ENCODE results near the gene SMAD1.

SMAD1 gene

DNA sequence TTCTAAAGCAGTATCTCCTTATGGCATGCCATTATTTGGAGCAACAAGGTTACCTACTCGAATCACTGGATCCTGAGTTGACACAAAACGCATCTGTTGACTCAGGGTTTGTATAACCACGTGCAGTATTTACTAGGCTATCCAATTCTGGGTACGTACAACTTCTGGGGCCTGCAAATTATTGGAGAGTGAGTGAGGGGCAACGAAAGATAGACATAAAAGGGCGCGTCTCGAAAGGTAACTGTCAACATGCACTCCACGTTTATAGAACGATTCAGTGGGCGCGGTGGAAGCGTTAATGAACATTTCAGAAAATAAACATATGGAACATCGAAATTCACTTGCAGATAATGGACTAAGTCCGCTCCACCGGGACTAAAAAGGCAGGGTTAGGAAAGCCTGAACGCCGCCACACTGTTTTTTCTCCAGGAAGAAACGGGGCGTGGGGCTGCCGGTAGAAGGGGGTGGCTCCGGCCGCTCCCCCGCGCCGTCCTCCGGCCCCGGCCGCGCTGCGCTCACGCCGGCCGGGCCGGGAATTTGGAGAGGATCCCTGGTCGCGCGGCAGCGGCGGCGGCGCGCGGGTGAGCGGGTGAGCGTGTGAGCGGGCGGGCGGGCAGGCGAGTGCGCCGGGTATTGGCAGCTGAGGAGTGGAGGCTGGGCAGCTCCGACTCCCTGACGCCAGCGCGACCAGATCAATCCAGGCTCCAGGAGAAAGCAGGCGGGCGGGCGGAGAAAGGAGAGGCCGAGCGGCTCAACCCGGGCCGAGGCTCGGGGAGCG lies at the start of gene SMAD1:
Gene SMAD1, plus strand, starts transcription at position 690 of the 778 bp plus-strand sequence. CDS start 32,761 bp downstream, outside the sequence.
- in situ Hi-C loops (cut with MboI; ENCODE audit: low sequenced_read_pairs): no loop called here

DNA sequence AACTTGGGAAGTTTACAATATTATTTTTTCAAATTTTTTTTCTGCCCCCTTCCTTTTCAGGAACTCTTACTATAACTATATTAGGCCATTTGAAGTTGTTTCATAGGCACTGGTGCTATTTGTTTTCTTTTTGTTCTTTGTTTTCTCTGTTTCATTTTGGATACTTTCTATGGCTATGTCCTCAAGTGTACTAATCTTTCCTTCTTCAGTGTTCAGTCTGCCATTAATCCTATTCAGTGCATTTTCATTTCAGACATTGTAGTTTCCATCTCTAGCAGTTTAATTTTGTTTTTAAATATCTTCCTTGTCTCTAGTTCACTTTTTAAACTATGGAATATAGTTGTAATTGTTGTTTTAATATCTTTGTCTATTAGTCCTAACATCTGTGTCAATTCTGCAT lies 48.0 kb upstream of the SMAD1 start:
- in situ Hi-C loops (cut with MboI; ENCODE audit: low sequenced_read_pairs): no loop called here

DNA sequence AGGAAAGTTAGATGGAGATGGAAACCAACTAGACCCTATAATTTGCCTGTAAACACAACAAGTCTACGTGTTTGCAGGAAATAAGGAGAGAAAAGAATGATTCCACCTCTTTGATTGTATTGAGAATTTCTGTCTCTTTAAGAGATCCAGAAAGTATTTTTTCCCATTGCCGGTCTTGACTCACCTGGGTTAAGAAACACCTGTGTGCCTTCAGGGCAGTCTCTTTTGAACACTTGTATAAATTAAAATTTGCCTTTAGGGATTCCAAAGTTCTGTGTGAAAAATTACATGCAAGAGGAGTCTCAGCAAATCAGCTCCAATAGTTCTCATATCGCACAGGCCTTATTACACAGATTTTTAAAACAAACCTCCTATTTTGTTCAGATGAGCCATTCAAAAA lies 46.0 kb upstream of the SMAD1 start:
- in situ Hi-C loops (cut with MboI; ENCODE audit: low sequenced_read_pairs): no loop called here

DNA sequence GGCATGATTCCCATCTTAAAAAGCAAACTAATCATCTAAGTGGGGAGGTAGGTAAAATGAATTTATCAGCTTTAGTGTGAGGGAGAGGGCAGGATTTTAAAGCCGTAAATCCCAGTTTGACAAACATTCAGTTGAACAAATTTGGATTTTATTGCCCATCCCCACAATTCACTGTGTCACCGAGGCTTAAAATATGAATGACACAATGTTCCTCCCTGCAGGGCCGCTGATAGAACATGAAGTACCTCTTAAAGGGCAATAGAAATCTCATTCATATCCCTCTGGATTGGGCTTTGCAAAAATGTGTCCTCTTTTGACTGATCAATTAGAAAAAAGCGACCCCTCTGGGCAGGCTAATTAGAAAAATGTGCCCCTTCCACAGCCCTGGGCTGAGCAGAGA lies 45.5 kb upstream of the SMAD1 start:
- in situ Hi-C loops (cut with MboI; ENCODE audit: low sequenced_read_pairs): no loop called here

DNA sequence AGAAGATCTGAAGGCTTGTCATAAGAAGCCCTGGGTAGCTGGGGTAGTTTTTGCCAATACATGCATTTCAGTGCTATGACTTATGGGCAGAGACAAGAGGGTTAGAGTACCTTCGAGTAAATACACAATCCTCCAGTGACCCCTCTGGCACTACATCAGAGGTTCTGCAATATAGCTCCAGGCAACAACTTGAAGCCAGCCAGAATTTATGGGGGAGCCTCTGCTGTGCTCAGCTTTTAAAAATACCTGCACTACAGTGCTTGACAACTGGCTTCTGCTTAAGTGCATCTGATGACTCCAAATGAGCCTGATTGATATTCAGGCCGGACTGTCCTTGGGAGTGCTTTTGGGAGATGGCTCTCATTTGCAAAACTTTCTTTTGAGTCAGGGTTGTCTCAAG lies 44.9 kb upstream of the SMAD1 start:
- in situ Hi-C loops (cut with MboI; ENCODE audit: low sequenced_read_pairs): no loop called here

DNA sequence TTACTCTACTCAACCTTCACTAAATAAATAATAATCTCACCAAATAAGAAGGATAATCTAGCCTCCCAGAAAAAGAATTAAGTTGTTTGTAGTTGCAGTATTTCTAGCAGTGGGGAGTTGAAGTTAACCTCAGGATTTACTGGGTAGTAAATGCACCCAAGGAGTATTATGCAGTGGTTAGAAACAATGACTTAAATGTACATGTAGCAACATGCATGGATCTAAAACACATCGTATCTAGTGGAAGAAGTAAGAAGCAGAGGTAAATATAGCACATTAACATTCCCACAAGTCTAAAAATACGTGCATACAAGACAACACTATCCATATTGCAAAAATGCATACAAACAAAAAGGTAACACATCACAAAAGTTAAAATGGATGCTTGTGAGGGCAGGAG lies 44.2 kb upstream of the SMAD1 start:
- in situ Hi-C loops (cut with MboI; ENCODE audit: low sequenced_read_pairs): no loop called here

DNA sequence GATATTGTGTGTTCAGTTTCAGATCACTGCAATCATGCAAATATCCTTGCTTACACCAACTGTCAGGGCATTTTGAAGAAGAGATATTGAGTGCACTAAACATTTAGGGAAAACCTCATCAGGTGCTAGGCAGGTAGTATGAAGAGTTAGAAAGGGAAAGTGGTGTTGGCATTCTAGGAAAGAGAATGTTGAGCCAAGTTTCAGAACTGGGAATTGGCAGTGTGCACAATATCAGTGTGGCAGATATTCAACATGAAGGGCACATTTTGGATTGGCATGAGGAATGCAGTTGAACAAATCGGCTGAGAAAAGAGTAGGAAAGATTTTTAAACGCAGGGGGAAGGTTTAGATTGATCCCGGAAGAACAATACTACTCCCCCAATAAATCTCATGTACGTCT lies 43.4 kb upstream of the SMAD1 start:
- in situ Hi-C loops (cut with MboI; ENCODE audit: low sequenced_read_pairs): no loop called here

DNA sequence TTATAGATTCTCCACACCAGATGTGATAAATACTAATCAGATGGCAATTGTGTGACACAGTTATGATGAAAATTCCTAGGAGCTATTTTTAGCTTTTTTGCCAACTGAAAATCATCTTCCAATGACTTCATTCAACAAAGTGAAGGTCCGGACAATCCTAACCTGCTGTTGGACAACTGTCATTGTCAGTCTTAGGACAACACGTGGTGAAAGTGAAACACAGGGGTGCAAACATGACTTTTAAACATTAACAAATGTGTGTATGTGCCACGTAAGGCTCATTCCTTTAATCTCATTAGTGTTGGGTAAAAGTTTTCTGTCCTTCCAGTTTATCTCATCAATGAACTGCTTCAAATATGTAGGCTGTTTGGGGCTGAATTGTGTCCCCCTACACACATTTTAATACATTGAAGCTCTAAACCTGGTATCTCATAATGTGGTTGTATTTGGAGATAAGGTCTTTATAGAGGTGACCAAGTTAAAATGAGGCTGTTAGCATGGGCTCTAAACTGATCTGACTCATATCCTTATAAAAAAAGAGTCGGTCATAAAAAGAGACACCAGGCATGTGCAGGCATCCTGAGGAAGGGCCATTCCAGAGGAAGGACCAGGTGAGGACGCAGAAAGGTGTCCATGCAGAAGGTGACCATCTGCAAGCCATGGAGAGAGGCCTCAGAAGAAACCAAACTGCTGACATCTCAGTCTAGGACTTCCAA lies 41.2 kb upstream of the SMAD1 start:
- in situ Hi-C loops (cut with MboI; ENCODE audit: low sequenced_read_pairs): no loop called here

DNA sequence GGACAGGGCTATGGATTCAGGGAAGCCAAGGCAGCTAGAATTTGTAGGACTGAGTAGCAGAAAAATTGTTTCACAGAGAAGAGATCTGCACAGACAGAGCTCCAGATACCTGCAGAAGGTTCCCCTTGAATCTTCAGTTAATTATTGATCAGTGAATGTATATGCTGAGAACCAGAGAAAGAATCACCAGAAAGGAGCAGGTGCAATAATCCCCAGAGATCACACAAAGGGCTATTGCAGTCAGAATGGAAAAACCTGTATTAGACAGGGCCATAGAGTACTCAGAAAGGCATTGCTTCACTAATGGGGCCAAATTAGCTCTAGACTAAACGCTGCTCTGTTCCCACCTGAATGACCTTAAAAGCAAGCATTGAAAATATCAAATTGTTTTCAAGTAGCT lies 35.5 kb upstream of the SMAD1 start:
- in situ Hi-C loops (cut with MboI; ENCODE audit: low sequenced_read_pairs): no loop called here

DNA sequence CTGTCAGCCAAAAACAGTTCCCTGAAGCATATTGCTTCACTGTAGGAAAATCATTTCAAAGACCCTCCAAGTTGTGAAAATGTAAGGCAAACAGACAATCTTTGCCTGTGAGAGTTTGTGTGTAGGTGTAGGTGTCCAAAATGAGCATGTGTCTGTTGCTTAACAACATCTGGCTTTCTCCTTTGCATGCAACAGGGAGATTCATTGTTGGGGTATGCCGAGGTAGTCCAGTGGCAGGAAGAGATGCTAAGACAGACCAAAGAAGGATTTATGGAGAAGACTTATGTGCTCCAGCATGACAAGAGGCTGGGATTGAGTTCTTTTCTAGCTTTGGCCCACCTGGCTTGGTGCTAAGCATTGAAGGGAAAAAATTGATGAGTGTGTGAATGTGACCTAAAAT lies 29.8 kb upstream of the SMAD1 start:
- in situ Hi-C loops (cut with MboI; ENCODE audit: low sequenced_read_pairs): no loop called here

DNA sequence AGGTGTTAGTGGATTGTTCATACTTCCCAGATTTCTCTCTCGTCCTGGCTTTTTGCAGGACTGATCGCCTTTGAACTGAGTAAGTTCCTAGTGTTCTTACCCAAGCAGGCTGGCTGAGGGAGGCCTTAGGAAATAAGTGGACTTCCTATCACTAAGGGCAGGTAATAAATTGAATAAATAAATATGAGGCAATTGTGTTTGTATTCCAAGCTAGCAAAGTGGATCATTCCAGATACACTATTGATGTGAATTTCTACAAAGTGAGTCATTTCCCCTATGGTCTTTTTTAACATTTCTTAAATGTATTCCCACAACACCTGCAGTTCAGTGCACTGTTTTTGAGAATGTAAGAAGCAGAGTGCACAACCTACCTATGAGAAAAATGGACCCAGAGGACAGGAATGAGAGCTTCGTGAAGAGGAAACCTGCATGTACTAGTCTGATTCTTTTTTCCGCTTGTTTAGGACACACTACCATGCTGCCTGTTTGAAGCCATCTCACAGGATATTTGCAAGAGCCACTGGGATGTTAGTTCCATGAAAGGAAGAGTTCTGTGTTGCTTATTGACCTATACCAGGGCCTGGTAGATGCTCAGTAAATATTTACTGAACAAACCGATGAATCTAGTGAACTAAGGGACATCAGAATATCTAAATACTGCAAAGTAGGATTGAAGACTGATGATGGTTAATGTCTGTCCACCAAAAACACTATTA lies 29.0 kb upstream of the SMAD1 start:
- in situ Hi-C loops (cut with MboI; ENCODE audit: low sequenced_read_pairs): no loop called here

DNA sequence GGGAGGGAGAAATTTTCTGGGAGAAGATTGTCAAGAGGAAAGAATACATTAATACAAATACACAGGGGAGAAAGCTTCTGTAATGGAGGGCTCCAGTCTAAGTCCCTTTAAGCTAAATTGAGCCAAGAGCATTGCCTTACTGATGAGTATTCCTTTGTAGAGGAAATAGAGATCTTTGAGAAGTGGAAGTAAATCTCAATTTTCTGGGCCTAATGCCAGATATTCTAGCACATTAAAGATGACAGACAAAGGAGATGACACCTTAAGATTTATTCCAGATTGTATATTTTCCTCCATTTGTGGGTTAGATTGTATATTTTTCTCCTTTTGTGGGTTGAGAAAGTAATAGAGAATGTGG lies 28.5 kb upstream of the SMAD1 start:
- in situ Hi-C loops (cut with MboI; ENCODE audit: low sequenced_read_pairs): no loop called here

DNA sequence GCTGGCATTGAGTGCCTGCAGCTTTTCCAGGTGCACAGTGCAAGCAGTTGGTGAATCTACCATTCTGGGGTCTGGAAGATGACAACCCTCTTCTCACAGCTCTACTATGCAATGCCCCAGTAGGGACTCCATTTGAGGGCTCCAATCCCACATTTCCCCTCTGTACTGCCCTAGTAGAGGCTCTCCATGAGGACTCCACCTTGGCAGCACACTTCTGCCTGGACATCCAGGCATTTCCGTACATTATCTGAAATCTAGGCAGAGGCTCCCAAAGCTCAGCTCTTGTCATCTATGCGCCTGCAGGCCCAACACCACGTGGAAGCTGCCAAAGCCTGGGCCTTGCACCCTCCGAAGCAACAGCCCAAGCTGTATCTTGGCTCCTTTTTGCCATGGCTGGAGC lies 8.4 kb upstream of the SMAD1 start:
- in situ Hi-C loops (cut with MboI; ENCODE audit: low sequenced_read_pairs): no loop called here

DNA sequence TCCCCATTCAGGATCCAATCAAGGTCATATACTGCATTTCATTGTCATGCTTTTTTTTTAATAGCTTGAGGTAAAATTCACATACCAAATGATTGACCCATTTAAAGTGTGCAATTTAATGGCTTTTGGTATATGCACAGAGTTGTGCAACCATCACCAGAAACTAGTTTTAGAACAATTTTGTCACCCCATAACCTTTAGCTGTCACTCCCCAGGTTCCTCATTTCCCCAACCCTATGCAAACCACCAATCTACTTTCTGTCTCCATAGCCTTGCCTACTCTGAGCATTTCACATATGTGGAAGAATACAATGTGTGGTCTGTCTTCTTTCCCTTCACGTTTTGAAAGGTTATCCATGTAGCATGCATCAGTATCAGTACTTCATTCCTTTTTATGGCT lies 1.4 kb upstream of the SMAD1 start:
- in situ Hi-C loops (cut with MboI; ENCODE audit: low sequenced_read_pairs): no loop called here

DNA sequence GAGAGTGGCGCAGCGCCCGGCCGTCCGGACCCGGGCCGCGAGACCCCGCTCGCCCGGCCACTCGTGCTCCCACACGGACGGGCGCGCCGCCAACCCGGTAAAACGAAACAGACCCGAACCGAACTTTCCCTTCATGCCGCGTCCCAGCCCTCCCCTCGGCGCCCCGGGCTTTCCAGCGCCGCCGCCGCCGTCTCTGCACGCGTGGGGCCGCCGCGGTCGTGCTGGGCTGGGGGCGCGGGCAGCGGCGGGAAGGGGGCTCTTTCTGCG lies 222 bp downstream of the SMAD1 start:
- in situ Hi-C loops (cut with MboI; ENCODE audit: low sequenced_read_pairs): no loop called here

DNA sequence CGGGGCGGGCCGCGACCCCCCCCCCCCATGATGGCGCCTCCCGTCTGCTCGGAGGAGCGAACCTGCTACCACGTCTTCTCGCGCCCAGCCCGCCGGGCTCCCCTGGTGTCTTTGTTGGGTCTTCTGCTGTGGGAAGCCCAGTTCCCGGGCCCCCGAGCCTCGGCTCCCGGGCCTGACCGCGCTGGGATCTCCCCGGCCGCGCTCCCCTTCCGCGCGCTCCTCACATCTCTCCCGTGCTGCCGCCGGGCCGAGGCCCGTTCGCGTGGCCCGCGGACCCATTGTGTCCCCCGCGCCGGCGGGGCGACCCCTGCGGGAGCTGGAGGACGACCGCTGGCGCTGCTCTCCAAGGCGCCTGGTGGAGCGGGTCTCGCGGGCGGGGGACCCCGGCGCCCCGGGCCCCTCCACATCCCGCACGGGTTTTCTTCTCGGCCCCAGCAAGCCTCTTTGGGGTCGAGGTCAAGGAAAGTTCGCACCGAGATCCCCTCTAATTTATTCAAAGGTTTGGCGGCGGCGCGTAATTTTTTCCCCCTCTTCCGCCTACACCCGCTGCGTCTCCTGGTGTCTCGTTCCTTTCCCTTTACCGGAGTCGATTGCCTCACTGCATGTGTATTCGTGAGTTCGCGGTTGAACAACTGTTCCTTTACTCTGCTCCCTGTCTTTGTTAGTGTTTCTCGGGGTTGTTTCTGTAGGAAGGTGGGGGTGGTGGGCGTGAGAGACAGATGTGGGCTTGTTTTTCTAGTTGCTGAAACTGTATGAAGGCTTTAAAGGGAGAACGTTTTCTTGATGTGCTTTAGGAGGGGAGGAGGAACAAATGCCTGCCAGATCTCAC lies 770 bp downstream of the SMAD1 start:
- in situ Hi-C loops (cut with MboI; ENCODE audit: low sequenced_read_pairs): no loop called here

DNA sequence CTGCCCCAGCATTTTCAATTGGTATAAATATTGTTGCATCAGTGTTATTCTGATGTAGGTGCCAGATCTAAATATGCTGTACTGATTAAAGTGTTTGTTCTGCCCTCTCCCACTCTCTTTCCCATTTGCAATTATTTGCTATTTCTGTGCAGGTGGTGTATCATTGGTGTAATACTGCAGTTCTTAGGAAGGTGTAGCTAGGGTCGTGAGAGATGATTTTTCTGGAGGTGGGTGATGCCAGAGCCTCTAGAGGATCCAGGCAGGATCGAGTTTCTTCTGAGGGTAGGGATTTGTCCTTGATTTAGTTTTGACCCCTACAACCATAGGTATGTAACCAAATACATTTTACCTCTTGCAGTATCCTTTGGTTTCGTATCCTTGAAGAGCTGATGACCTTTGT lies 1.9 kb downstream of the SMAD1 start:
- in situ Hi-C loops (cut with MboI; ENCODE audit: low sequenced_read_pairs): no loop called here

DNA sequence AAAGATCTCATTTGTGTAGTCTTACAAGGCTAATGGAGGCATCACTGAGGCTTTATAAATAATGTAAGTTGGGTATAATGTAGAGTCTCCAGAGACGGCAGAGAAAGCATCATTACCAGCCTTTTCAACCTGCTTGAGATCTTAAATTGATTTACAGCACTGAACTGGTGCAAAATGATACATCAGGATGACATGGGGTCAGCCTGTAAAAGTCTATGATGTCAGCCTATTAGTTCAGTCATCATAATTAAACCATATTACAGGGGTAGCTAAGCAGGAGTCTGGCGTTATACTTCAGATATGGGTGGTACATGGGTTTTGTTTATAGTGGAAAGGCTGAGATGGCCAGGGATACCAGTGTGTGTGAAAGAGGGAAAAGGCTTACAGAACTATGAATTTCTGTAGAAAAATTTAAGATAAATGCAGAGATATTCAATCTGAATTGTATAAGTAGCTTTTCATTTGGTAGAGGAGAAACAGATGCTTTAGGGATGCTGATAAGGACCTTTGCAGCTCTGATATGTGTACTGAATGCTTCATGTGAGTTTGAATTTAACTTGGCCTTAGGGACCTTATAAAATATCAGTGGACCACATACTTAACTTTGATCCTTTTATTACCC lies 2.7 kb downstream of the SMAD1 start:
- in situ Hi-C loops (cut with MboI; ENCODE audit: low sequenced_read_pairs): no loop called here

DNA sequence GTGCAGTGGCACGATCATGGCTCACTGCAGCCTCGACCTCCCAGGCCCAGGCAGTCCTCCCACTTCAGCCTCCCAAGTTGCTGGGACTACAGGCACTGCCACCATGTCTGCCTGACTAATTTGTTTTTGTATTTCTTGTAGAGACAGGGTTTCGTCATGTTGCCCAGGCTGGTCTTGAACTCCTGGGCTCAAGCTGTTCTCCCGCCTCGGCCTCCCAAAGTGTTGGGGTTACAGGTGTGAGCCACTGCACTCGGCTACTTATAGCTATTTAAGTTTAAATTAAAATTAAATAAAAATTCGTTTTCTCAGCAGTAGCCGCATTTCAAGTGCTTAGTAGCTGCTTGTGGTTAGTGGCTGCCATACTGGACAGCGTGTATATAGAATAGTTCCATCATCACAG lies 3.5 kb downstream of the SMAD1 start:
- in situ Hi-C loops (cut with MboI; ENCODE audit: low sequenced_read_pairs): no loop called here

DNA sequence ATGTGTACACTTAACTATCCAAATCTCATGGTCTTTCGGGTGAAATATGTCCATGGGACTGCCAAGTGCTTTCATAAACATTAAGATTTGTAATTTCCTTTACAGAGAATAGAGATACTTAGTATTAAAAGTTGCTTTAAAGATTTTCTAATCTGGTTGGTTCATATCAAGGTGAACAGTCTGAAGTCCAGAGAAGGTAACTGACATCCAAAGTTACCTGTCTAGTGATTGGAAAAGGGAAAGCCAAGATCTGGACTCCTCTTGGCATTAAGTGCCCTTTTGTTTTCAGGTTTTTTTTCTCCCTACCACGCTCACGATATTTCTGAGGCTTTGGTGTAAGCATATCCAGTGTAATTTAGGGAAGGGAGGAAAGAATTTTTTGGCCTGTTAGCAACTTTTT lies 5.0 kb downstream of the SMAD1 start:
- in situ Hi-C loops (cut with MboI; ENCODE audit: low sequenced_read_pairs): no loop called here

DNA sequence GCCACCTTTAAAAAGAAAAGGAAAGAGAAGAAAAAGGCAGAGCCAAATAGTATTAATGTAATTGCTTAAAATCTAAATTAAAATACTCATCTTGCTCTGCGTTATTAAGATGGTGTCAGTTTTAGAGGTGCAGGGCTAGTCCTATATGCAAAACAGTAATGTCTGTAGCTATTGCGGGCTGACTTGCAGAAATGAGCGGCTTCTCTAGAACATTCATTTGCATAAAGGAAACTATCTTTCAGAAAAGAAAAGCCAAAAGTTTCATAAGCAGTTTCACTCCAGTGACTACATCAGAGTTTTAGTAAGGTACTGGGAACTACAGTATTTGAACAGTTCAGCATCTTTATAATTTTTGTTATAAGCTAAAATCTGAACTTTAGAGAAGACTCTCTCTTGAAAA lies 6.0 kb downstream of the SMAD1 start:
- in situ Hi-C loops (cut with MboI; ENCODE audit: low sequenced_read_pairs): no loop called here
